ENCODE data around the gene MANSC4.

DNA sequence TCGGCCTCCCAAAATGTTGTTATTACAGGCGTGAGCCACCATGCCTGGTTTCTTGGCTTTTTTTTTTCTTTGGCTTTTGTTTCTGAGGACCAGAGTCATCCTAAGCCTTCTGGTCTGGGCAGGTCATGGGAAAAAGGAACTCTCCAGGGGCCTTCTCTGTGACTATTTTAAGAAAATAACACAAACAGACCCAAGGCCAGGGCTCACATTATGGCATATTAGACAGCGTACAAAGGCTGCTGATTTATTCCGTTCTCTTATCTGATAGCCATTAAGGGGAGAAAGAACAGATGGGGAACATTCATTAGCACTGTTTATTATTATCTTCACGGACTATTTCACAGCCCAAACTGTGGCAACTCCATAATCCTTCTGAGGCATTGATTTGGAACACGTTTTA lies 28.8 kb upstream of the MANSC4 start:
- TF ChIP-seq POLR2A (IDR thresholded peaks at IDR 0.05; ENCODE audit: low read depth, low read length) (no peak), POLR2AphosphoS5 (IDR thresholded peaks at IDR 0.05; ENCODE audit: low read depth, low read length) (no peak), TAF1 (IDR thresholded peaks at IDR 0.05; ENCODE audit: low read depth, low read length) (no peak)

Measured in GM12891 (cell line).